H1 (cell line): ENCODE results near the gene GDPD2.

Source experiments
- BRCA1 ChIP-seq: IDR thresholded peaks from 2 replicates; pipeline ENCODE4 v1.6.1; 2012; ENCODE audit warnings: low read depth, low read length, improper control_type of control experiment
- CTCF ChIP-seq, 3 experiments: IDR thresholded peaks; 1 replicate in 2 of 3; 2 replicates in 1 of 3; pipeline versions ENCODE4 v1.5.1 to v1.6.1; 2011; ENCODE audit warnings: low read length in 3 of 3, mild to moderate bottlenecking in 3 of 3, inconsistent platforms in 2 of 3, low read depth in 1 of 3, moderate library complexity in 1 of 3; ENCODE audit not compliant: insufficient read depth in 1 of 3; ENCODE audit errors: control extremely low read depth in 1 of 3
- EP300 ChIP-seq, 2 experiments: IDR thresholded peaks; 1 replicate in 1 of 2; 2 replicates in 1 of 2; pipeline ENCODE4 v1.6.1; 2011 to 2012; ENCODE audit warnings: low read depth in 2 of 2, low read length in 2 of 2, mild to moderate bottlenecking in 2 of 2, borderline replicate concordance in 1 of 2, inconsistent platforms in 1 of 2, moderate library complexity in 1 of 2
- FOSL1 ChIP-seq: IDR thresholded peaks from 2 replicates; pipeline ENCODE4 v1.6.1; 2011; ENCODE audit warnings: mild to moderate bottlenecking, low read depth, low read length, moderate library complexity; ENCODE audit not compliant: insufficient read depth
- JUN ChIP-seq: IDR thresholded peaks from 2 replicates; pipeline ENCODE4 v1.6.1; 2011; ENCODE audit warnings: low read depth, mild to moderate bottlenecking, improper control_type of control experiment, low read length
- MAFK ChIP-seq: IDR thresholded peaks from 2 replicates; pipeline ENCODE4 v1.6.1; 2012; ENCODE audit warnings: low read depth, mild to moderate bottlenecking, improper control_type of control experiment, low read length
- POLR2A ChIP-seq, 2 experiments: IDR thresholded peaks; 1 replicate in 1 of 2; 2 replicates in 1 of 2; pipeline ENCODE4 v1.6.1; 2011; ENCODE audit warnings: low read depth in 2 of 2, low read length in 2 of 2, mild to moderate bottlenecking in 2 of 2; ENCODE audit errors: control extremely low read depth in 1 of 2
- POLR2AphosphoS5 ChIP-seq: IDR thresholded peaks from 2 replicates; pipeline ENCODE4 v1.6.1; 2011; ENCODE audit warnings: low read depth, low read length
- RAD21 ChIP-seq, 2 experiments: IDR thresholded peaks in 1 of 2; conservative IDR thresholded peaks in 1 of 2; 2 replicates each; pipeline ENCODE4 v1.6.1; 2011; ENCODE audit warnings: low read depth in 2 of 2, low read length in 2 of 2, improper control_type of control experiment in 1 of 2, inconsistent platforms in 1 of 2, mild to moderate bottlenecking in 1 of 2, moderate library complexity in 1 of 2
- SIX5 ChIP-seq: IDR thresholded peaks from 2 replicates; pipeline ENCODE4 v1.6.1; 2011; ENCODE audit warnings: mild to moderate bottlenecking, low read depth, low read length
- USF2 ChIP-seq: IDR thresholded peaks from 2 replicates; pipeline ENCODE4 v1.6.1; 2011; ENCODE audit warnings: low read length, improper control_type of control experiment
- TF ChIP-seq, protein P1 (sequence below): IDR thresholded peaks from 2 replicates; pipeline ENCODE4 v1.6.1; 2012; ENCODE audit warnings: inconsistent platforms
- TF ChIP-seq, protein P2 (sequence below): IDR thresholded peaks from 2 replicates; pipeline ENCODE4 v1.6.1; 2012; ENCODE audit warnings: inconsistent platforms

DNA sequence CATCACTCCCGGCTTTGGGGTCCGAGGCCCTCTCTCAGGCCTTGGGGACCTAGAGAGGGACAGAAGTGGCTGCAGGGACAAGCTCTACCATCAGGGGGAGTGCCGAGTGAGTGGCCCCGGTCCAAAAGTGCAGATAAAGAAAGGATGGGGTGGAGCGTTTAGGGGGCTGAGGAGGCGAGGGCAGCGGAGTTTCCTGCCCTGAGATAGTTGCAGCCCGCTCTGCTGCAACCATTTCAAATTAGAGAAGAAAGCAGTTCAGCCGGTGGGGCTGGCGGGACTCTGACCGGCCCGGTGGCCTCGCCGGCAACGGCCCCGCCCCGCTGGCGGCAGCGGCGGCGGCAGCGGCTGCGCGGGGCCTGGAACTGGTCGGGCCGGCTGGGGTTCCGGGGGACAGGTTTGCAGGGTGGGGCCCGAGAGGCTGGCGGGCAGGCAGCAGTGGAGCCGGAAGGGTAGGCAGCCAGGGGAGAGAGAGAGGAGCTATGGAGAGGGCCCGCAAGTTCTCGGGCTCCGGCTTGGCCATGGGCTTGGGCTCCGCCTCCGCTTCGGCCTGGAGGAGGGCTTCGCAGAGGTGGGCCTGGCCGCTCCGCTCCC is 29.1 kb downstream of the GDPD2 start:
- TF ChIP-seq USF2 = no peak
- no peak for TF ChIP-seq FOSL1
- no peak for TF ChIP-seq MAFK
- peak in 2 of 3 experiments; percentile 21 to 59; a peak in 2 of 4 replicates for TF ChIP-seq CTCF (IDR thresholded peaks at IDR 0.05; ENCODE audit: control extremely low read depth in 1 of 3, insufficient read depth in 1 of 3, low read depth in 1 of 3, low read length in 3 of 3)
- TF ChIP-seq SIX5 = no peak
- TF ChIP-seq RAD21 (IDR thresholded peaks at IDR 0.05 in 1 of 2, conservative IDR thresholded peaks at IDR 0.05 in 1 of 2; ENCODE audit: low read depth in 2 of 2, low read length in 2 of 2) = peak; percentile 27; a peak in 2 of 4 replicates
- TF ChIP-seq, protein P1, sequence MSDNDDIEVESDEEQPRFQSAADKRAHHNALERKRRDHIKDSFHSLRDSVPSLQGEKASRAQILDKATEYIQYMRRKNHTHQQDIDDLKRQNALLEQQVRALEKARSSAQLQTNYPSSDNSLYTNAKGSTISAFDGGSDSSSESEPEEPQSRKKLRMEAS = no peak
- TF ChIP-seq, protein P2, sequence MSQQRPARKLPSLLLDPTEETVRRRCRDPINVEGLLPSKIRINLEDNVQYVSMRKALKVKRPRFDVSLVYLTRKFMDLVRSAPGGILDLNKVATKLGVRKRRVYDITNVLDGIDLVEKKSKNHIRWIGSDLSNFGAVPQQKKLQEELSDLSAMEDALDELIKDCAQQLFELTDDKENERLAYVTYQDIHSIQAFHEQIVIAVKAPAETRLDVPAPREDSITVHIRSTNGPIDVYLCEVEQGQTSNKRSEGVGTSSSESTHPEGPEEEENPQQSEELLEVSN = no peak
- TF ChIP-seq EP300 (IDR thresholded peaks at IDR 0.05; ENCODE audit: borderline replicate concordance in 1 of 2, low read depth in 2 of 2, low read length in 2 of 2) = no peak
- no peak for TF ChIP-seq BRCA1
- TF ChIP-seq POLR2AphosphoS5 = no peak
- TF ChIP-seq JUN = no peak
- no peak for TF ChIP-seq POLR2A (IDR thresholded peaks at IDR 0.05; ENCODE audit: control extremely low read depth in 1 of 2, low read depth in 2 of 2, low read length in 2 of 2)
